ENCODE measurements around the gene SYNM. TPM values are rescaled to one million over a fixed set of nuclear protein-coding genes. Genes with fewer than 3 reads are reported as not detected.

SYNM gene
- total RNA-seq, 2 experiments from 2014 or later: 0.11 TPM

- H3K27ac ChIP-seq (ENCODE audit: low read depth in 1 of 2, low read length in 2 of 2): no peak overlapping the region
- H3K27me3 Mint-ChIP-seq: peaks cover 62% of the 10 kb centered on the region
- H3K4me3 Mint-ChIP-seq: no peak overlapping the region
- POLR2A ChIA-PET: interaction anchor here (0.7 kb wide), 1 partner anchor 14 kb away, joined by 4 read pairs; no protein-coding TSS in a partner anchor
- no peaks in the 10 kb centered on the region for H3K9me3 ChIP-seq (ENCODE audit: control insufficient read depth in 1 of 2, insufficient read depth in 1 of 2, low read length in 2 of 2)
- no peaks in the 10 kb centered on the region for H3K36me3 ChIP-seq (ENCODE audit: insufficient read depth, low read length)
- intact Hi-C loops (cut with DNase I, micrococcal nuclease): loop anchor here in 1 of 2 experiments (5.0 kb wide), 1 partner anchor 545 kb away; no protein-coding TSS in a partner anchor
- no peak for TF ChIP-seq CTCF (IDR thresholded peaks at IDR 0.05)
- no peak overlapping the region for H3K4me3 ChIP-seq (ENCODE audit: low read length)
- H3K36me3 Mint-ChIP-seq (ENCODE audit: low read depth): no peaks in the 10 kb centered on the region
- DNase-seq (no peak), ATAC-seq (ENCODE audit: poor library complexity) (no peak)
- H3K9me3 Mint-ChIP-seq: no peaks in the 10 kb centered on the region
- CTCF ChIA-PET: interaction anchor here (1.4 kb wide), 1 partner anchor 15 kb away, joined by 4 read pairs; no protein-coding TSS in a partner anchor
- H3K27ac Mint-ChIP-seq: no peak overlapping the region
- peaks cover 15% of the 10 kb centered on the region for H3K4me1 ChIP-seq (ENCODE audit: insufficient read depth, low read length)
- H3K4me1 Mint-ChIP-seq (ENCODE audit: low read depth): no peaks in the 10 kb centered on the region
- H3K27me3 ChIP-seq (ENCODE audit: control insufficient read depth in 1 of 2, insufficient read depth in 2 of 2, low read length in 2 of 2): peaks cover 11 to 54% of the 10 kb centered on the region in 2 experiments
Measured at GRCh38 chr15:99062226-99062625, 42.7 kb upstream of the SYNM start.

GRCh38 chr15:99068186-99068585 is 36.7 kb upstream of the SYNM start:
- DNase-seq (no peak), ATAC-seq (ENCODE audit: poor library complexity) (no peak)
- POLR2A ChIA-PET: no interaction called here
- intact Hi-C loops (cut with DNase I, micrococcal nuclease): no loop called here
- CTCF ChIA-PET: interaction anchor here (1.0 to 2.0 kb wide), 2 partner anchors 8 to 9 kb away, joined by 3 to 7 read pairs; no protein-coding TSS in a partner anchor
- H3K27me3 ChIP-seq (ENCODE audit: control insufficient read depth in 1 of 2, insufficient read depth in 2 of 2, low read length in 2 of 2): peaks cover 0 to 4% of the 10 kb centered on the region in 2 experiments
- Mint-ChIP-seq H3K4me3 (no peak overlapping the region), H3K27me3 (peaks cover 13% of the 10 kb centered on the region), H3K27ac (no peak overlapping the region), H3K4me1 (ENCODE audit: low read depth) (no peaks in the 10 kb centered on the region), H3K36me3 (ENCODE audit: low read depth) (no peaks in the 10 kb centered on the region), H3K9me3 (no peaks in the 10 kb centered on the region)
- no peak overlapping the region for H3K27ac ChIP-seq (ENCODE audit: low read depth in 1 of 2, low read length in 2 of 2)
- no peaks in the 10 kb centered on the region for H3K9me3 ChIP-seq (ENCODE audit: control insufficient read depth in 1 of 2, insufficient read depth in 1 of 2, low read length in 2 of 2)
- TF ChIP-seq CTCF (IDR thresholded peaks at IDR 0.05): no peak
- no peak overlapping the region for H3K4me3 ChIP-seq (ENCODE audit: low read length)
- H3K36me3 ChIP-seq (ENCODE audit: insufficient read depth, low read length): no peaks in the 10 kb centered on the region
- no peaks in the 10 kb centered on the region for H3K4me1 ChIP-seq (ENCODE audit: insufficient read depth, low read length)

GRCh38 chr15:99070208-99070607 is 34.7 kb upstream of the SYNM start:
- H3K9me3 ChIP-seq (ENCODE audit: control insufficient read depth in 1 of 2, insufficient read depth in 1 of 2, low read length in 2 of 2): no peaks in the 10 kb centered on the region
- ChIA-PET POLR2A (no interaction called here), CTCF (no interaction called here)
- H3K36me3 ChIP-seq (ENCODE audit: insufficient read depth, low read length): no peaks in the 10 kb centered on the region
- H3K27me3 ChIP-seq (ENCODE audit: control insufficient read depth in 1 of 2, insufficient read depth in 2 of 2, low read length in 2 of 2): no peaks in the 10 kb centered on the region
- Mint-ChIP-seq H3K27me3 (no peaks in the 10 kb centered on the region), H3K9me3 (no peaks in the 10 kb centered on the region), H3K36me3 (ENCODE audit: low read depth) (no peaks in the 10 kb centered on the region), H3K4me1 (ENCODE audit: low read depth) (no peaks in the 10 kb centered on the region), H3K4me3 (no peak overlapping the region), H3K27ac (no peak overlapping the region)
- TF ChIP-seq CTCF (IDR thresholded peaks at IDR 0.05): no peak
- intact Hi-C loops (cut with DNase I, micrococcal nuclease): loop anchor here in 1 of 2 experiments (10.0 kb wide), 2 partner anchors 475 to 755 kb away; no protein-coding TSS in a partner anchor
- H3K4me3 ChIP-seq (ENCODE audit: low read length): no peak overlapping the region
- no peaks in the 10 kb centered on the region for H3K4me1 ChIP-seq (ENCODE audit: insufficient read depth, low read length)
- H3K27ac ChIP-seq (ENCODE audit: low read depth in 1 of 2, low read length in 2 of 2): no peak overlapping the region
- ATAC-seq (ENCODE audit: poor library complexity) (no peak), DNase-seq (no peak)
